ENCODE results near the gene TMIGD2.
"Not testable (repeated sequence)": the region's sequence is repeated elsewhere in the genome, so short reads cannot be mapped to it uniquely, and the experiment has no call there.

The TMIGD2 gene

DNA sequence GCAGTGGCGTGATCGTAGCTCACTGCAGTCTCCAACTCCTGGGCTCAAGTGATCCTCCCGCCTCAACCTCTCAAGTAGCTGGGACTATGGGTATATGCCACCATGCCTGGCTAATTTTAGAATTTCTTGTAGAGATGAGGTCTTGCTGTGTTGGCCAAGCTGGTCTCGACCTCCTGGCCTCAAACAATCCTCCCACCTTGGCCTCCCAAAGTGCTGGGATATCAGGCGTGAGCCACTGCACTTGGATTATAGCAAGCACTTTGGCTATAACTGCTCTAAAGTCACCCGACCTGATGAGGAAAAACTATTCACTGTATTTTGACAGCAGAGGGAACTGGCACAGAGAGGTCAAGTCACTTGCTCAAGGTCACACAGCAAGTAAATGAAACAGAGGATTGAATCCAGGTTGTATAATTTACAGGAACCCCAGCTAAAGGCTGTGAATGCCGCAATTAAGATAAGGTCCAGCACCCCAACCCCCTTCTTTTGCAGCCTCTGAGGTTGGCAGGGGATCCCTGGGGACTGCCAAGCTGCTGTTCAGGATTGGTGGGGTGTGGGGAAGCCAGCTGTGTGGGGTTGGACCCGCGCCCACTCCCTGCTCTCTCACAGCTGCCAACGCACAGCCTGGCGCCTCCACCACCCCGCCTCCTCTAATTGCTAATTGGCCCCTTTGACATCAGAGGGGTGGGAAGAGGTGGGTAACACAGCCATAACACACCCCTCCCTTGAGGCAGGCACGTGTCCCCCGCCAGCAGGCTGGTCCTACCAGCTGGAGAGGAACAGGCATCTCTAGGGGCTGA is 6.0 kb downstream of the TMIGD2 start:
- no peak for DNase-seq

DNA sequence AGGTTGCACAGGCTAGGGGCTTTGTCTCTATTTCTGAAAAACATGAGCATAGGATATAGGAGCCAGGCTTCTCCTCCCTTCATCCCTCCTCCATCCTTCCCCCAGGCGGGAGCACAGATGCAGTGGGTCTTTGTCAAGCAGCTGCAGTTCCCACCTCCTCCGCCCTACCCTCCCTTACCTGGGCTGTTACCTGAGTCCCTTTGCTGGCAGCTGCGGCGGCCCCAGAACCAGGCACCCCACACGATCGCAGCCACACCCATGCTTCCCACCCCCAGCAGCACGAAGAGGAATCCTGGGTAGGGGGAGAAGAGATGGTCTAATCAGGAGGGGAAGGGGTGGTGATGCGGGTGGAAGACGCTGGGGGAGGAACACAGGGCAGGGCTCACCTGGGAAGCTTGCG is 7.8 kb downstream of the TMIGD2 start:
- DNase-seq = no peak

DNA sequence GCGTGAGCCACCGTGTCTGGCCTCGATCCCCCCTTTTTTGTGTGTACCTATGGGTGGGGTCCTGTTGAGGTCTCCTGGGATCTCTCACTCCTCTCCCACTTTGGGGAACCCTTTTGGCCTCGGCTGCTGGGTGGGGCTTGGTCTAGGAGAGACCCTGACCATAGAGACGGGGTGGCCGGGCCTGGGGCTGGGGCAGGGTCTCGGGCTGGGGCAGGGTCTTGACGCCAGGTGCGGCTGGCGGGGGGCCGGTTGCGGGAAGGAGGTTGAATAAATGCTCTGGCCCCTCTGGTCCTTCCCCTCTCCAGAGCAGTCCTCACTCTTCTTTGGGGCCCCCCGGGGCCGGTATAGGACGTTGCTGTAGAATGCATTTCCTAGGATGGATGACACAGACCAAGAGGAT is 9.7 kb downstream of the TMIGD2 start:
- no peak for DNase-seq

- DNase-seq = no peak
Observed at GRCh38 chr19:4291184-4291732, 10.9 kb downstream of the TMIGD2 start.

GRCh38 chr19:4288091-4288777 is 14.0 kb downstream of the TMIGD2 start:
- DNase-seq = no peak

GRCh38 chr19:4286141-4286540 is 16.0 kb downstream of the TMIGD2 start:
- not testable (repeated sequence) for DNase-seq

- no peak for DNase-seq
Observed at GRCh38 chr19:4284974-4285373, 17.2 kb downstream of the TMIGD2 start.

DNA sequence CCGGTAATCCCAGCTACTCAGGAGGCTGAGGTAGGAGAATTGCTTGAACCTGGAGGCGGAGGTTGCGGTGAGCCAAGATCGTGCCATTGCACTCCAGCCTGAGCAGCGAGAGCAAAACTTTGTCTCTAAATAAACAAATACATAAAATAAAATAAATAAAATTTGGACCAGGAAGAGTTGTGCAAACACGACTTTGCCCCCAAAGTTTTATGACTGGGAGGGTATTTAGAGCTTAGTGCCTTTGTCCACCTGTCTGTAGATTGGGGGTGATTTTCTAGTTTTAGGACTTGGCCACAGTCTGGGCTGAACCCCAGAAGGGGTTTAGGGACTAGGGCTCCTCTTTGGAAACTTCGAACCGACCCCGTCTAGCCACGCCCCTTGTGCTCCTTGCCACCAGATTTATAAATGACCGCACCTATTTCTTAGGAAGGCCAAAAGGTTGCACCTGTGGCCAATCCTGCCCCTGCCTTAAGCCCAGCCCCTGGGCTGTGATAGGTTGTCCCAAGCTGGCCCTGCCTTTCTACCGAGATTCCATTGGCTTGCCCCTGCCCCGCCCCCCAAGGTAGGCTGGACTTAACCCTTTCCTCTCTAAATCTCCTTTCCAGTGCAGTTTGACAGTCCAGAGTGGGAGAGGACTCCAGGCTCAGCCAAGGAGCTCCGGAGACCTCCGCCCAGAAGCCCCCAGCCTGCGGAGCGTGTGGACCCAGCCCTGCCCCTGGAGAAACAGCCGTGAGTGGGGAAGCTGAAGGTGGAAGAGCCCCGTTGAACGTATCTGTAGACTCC is 17.8 kb downstream of the TMIGD2 start:
- no peak for DNase-seq

GRCh38 chr19:4279530-4280422 is 22.4 kb downstream of the TMIGD2 start:
- DNase-seq = no peak

GRCh38 chr19:4279267-4279529 is 23.0 kb downstream of the TMIGD2 start:
- DNase-seq = no peak

- no peak for DNase-seq
Observed at GRCh38 chr19:4278419-4279266, 23.5 kb downstream of the TMIGD2 start, which contains the start of gene SHD. SHD (plus strand) TSS chr19:4279266; CDS start chr19:4280064, 798 bp downstream.

GRCh38 chr19:4278010-4278409 is 24.2 kb downstream of the TMIGD2 start:
- no peak for DNase-seq

DNA sequence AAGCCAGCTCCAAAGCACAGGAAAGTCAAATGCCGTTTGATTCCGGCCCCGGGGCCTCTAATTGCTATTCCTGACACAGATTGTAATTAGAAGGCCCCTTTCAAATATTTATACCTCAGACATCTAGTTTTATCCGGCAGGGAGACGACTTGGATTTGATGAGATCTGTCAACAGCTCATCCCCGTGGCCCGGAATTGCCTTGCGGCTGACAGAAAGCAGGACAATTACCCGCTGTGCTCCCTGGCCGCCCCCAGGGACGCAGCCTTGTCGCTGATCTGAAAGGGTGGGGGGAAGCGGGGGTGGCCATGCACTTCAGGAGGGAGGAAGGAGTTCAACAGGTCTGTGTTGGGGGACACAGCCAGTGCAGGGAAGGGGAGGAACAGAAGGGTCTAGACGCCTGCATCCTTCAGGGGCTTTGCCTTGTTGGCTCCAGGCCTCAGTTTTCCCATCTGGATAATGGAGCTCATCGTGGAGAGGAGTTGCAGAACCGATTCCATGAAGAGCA is 24.9 kb downstream of the TMIGD2 start:
- DNase-seq = no peak

DNA sequence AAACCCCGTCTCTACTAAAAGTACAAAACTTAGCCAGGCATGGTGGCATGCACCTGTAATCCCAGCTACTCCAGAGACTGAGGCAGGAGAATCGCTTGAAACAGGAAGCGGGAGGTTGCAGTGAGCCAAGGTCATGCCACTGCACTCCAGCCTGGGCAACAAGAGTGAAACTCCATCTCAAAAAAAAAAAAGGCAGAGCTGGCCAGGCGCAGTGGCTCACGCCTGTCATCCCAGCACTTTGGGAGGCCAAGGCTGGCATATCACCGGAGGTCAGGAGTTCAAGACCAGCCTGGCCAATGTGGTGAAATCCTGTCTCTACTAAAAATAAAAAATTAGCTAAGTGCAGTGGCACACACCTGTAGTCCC is 27.9 kb downstream of the TMIGD2 start:
- not testable (repeated sequence) for DNase-seq

DNA sequence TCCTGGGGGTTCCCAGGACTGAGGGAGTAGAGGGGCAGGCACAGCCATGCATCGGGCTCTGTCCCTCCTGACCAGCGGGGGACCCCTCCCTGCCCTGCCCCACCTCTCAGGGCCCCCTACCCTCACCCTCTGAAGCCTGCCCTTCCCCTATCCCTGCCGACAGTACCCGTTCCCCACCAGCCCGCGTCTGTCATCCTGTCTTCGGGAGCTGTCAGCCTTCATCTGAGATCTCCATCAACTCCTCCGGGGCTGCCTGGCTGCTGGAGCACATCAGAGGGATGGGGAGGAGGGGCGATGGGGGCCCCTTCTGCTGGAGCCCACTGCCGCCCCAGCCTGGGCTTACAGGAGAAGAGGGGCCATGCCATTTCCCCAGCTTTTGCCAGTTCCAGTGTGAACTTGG is 29.3 kb downstream of the TMIGD2 start:
- no peak for DNase-seq

GRCh38 chr19:4268816-4269430 is 33.3 kb downstream of the TMIGD2 start:
- DNase-seq = no peak

DNA sequence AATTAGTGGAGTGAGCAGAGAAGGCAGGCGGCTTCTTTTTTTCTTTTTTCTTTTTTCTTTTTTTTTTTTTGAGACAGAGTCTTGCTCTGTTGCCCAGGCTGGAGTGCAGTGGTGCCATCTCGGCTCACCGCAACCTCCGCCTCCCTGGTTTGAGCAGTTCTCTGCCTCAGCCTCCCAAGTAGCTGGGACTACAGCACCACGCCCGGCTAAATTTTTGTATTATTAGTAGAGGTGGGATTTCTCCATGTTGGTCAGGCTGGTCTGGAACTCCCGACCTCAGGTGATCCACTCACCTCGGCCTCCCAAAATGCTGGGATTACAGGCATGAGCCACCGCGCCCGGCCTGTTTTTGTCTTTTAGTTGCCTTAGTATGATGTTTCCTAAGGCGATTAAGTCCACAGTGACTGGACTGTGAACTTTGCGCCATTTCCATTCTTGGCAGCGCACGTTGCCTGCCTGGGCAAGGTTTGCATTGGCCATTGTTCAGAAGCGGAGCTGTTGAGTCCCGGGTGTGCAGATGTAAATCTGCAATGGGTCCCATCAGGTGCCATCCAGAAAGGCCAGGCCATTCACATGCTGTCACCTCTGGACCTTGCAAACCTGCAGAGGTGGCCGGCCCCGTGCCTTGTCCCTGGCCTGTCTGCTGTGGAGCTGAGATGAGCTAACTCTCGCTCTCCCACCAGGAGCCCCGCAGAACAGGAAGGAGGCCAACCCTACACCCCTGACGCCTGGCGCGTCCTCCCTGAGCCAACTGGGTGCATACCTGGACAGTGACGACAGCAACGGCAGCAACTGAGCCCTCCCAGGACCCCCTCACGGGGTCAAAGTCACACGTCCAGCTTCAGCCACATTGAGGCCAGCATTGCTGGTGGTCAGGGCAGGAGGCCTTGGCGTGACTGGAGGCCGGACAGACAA is 34.0 kb downstream of the TMIGD2 start:
- no peak for DNase-seq

- DNase-seq = peak; percentile 45 to 60
Observed at GRCh38 chr19:4267101-4267900, 34.9 kb downstream of the TMIGD2 start.
